ENCODE results near the gene MTA1. TPM values are rescaled to one million over a fixed set of nuclear protein-coding genes. Genes with fewer than 3 reads are reported as not detected.

MTA1 gene
- polyA plus RNA-seq, 1 of the 3 experiments (the other 2 are of a cell fraction) = 96.3 TPM

GRCh38 chr14:105450864-105451720, 31.5 kb downstream of the MTA1 start (continued):
- TF ChIP-seq, protein P1, sequence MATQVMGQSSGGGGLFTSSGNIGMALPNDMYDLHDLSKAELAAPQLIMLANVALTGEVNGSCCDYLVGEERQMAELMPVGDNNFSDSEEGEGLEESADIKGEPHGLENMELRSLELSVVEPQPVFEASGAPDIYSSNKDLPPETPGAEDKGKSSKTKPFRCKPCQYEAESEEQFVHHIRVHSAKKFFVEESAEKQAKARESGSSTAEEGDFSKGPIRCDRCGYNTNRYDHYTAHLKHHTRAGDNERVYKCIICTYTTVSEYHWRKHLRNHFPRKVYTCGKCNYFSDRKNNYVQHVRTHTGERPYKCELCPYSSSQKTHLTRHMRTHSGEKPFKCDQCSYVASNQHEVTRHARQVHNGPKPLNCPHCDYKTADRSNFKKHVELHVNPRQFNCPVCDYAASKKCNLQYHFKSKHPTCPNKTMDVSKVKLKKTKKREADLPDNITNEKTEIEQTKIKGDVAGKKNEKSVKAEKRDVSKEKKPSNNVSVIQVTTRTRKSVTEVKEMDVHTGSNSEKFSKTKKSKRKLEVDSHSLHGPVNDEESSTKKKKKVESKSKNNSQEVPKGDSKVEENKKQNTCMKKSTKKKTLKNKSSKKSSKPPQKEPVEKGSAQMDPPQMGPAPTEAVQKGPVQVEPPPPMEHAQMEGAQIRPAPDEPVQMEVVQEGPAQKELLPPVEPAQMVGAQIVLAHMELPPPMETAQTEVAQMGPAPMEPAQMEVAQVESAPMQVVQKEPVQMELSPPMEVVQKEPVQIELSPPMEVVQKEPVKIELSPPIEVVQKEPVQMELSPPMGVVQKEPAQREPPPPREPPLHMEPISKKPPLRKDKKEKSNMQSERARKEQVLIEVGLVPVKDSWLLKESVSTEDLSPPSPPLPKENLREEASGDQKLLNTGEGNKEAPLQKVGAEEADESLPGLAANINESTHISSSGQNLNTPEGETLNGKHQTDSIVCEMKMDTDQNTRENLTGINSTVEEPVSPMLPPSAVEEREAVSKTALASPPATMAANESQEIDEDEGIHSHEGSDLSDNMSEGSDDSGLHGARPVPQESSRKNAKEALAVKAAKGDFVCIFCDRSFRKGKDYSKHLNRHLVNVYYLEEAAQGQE (IDR thresholded peaks at IDR 0.05; ENCODE audit: low read depth, low read length) = no peak

DNA sequence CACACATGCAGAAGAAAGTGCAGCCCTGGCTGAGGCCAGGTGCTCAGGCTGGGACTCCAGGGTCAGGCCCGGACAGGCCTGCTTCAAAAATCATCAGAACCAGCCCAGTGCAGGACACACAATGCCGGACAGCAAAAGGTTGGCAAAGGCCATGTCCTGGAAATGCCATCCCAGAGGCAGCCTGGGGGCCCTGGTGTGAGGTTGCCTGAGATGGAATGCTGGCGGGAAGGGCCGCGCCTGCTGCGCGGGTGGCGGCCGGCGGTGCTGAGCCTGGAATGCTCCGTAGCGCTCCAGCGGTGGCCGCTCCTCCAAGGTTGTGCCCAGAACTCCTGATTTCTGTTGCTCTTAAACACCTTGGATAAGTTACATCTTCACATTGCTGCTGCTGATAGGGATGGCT, 33.3 kb downstream of the MTA1 start:
- CTCF ChIA-PET = interaction anchor here (0.9 to 5.8 kb wide), 9 partner anchors 18 to 82 kb away, joined by 3 to 35 read pairs (median 5); partner anchors contain the start of gene TEDC1
- no peaks in the 10 kb centered on the region for H3K9me2 ChIP-seq
- no peak overlapping the region for H3K9ac ChIP-seq
- no peaks in the 10 kb centered on the region for H3K27me3 ChIP-seq (ENCODE audit: insufficient read depth)
- POLR2A ChIA-PET = interaction anchor here (0.9 to 1.5 kb wide), 2 partner anchors 28 to 37 kb away, joined by 3 to 5 read pairs; no protein-coding TSS in a partner anchor
- H4K20me1 ChIP-seq (ENCODE audit: insufficient read depth) = peaks cover 14% of the 10 kb centered on the region
- H3F3A ChIP-seq (replicated peaks; ENCODE audit: insufficient read depth) = no peaks in the 10 kb centered on the region
- DNase-seq = no peak
- no peaks in the 10 kb centered on the region for H3K9me3 ChIP-seq
- no peak overlapping the region for H3K4me3 ChIP-seq (ENCODE audit: low read depth in 2 of 2, low read length in 1 of 2)
- H3K36me3 ChIP-seq (replicated peaks in 1 of 2; ENCODE audit: control insufficient read depth in 1 of 2, insufficient read depth in 2 of 2, low read length in 1 of 2) = peaks cover 16 to 67% of the 10 kb centered on the region in 2 experiments
- H3K27ac ChIP-seq (ENCODE audit: low read depth in 2 of 2, low read length in 1 of 2) = no peak overlapping the region; a peak in 1 of 4 replicates
- no peak overlapping the region for H3K4me2 ChIP-seq
- H3K79me2 ChIP-seq (ENCODE audit: insufficient read depth) = peaks cover 10% of the 10 kb centered on the region; the same call in 1 of the 2 replicates
- H3K4me1 ChIP-seq (ENCODE audit: control insufficient read depth in 1 of 2, insufficient read depth in 2 of 2, low read depth in 1 of 2, low read length in 1 of 2) = peaks cover 0 to 22% of the 10 kb centered on the region in 2 experiments; a peak in 1 of 4 replicates
- 98% methylated on average over 8 of the region's 14 CpGs for WGBS (ENCODE audit: low lambda C conversion rate)
- TF ChIP-seq, protein P2, sequence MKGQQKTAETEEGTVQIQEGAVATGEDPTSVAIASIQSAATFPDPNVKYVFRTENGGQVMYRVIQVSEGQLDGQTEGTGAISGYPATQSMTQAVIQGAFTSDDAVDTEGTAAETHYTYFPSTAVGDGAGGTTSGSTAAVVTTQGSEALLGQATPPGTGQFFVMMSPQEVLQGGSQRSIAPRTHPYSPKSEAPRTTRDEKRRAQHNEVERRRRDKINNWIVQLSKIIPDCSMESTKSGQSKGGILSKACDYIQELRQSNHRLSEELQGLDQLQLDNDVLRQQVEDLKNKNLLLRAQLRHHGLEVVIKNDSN (IDR thresholded peaks at IDR 0.05; ENCODE audit: borderline replicate concordance, low read depth) = no peak
- no peak for TF ChIP-seq RFX5 (IDR thresholded peaks at IDR 0.05; ENCODE audit: low read length)
- TF ChIP-seq IRF3 (IDR thresholded peaks at IDR 0.05; ENCODE audit: low read depth, low read length) = no peak
- no peak for TF ChIP-seq RAD21 (IDR thresholded peaks at IDR 0.05; ENCODE audit: low read length)
- TF ChIP-seq, protein P1 (IDR thresholded peaks at IDR 0.05; ENCODE audit: low read depth, low read length) = no peak
- no peak for TF ChIP-seq CHD2 (IDR thresholded peaks at IDR 0.05; ENCODE audit: low read length, partially characterized antibody)
- TF ChIP-seq JUND (IDR thresholded peaks at IDR 0.05) = no peak
- TF ChIP-seq TAF1 (IDR thresholded peaks at IDR 0.05; ENCODE audit: borderline replicate concordance, low read depth, low read length) = no peak
- TF ChIP-seq EP300 (IDR thresholded peaks at IDR 0.05; ENCODE audit: borderline replicate concordance in 1 of 2, low read depth in 1 of 2, low read length in 1 of 2) = no peak
- TF ChIP-seq, protein P3, sequence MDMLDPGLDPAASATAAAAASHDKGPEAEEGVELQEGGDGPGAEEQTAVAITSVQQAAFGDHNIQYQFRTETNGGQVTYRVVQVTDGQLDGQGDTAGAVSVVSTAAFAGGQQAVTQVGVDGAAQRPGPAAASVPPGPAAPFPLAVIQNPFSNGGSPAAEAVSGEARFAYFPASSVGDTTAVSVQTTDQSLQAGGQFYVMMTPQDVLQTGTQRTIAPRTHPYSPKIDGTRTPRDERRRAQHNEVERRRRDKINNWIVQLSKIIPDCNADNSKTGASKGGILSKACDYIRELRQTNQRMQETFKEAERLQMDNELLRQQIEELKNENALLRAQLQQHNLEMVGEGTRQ (IDR thresholded peaks at IDR 0.05; ENCODE audit: borderline replicate concordance, low read depth, low read length) = no peak
- no peak for TF ChIP-seq FOSL2 (IDR thresholded peaks at IDR 0.05; ENCODE audit: borderline replicate concordance, low read depth)
- no peak for TF ChIP-seq SMC3 (IDR thresholded peaks at IDR 0.05; ENCODE audit: low read depth, low read length)
- no peak for TF ChIP-seq NFIC (IDR thresholded peaks at IDR 0.05; ENCODE audit: borderline replicate concordance)
- no peak for TF ChIP-seq RXRA (IDR thresholded peaks at IDR 0.05; ENCODE audit: borderline replicate concordance, low read depth)
- no peak overlapping the region for H2AFZ ChIP-seq (ENCODE audit: low read depth)
